Loucy (cell line): ENCODE results near the gene PECR.

ENCODE experiments used
- H2AFZ ChIP-seq: fragments of 200-600 bp; sonication (generic); 2 replicates; pipeline ENCODE4 v1.6.0; 2016; ENCODE audit warnings: antibody characterized with exemption, mild to moderate bottlenecking, low read length, moderate library complexity
- H3F3A ChIP-seq: fragments of 200-600 bp; 2 replicates; pipeline ENCODE4 v1.6.0; 2016; ENCODE audit warnings: antibody characterized with exemption, low read depth, mild to moderate bottlenecking
- H3K27me3 ChIP-seq: fragments of 200-600 bp; sonication (generic); 2 replicates; pipeline ENCODE4 v1.6.1; 2014; ENCODE audit warnings: low read length, mild to moderate bottlenecking; ENCODE audit not compliant: insufficient read depth, poor library complexity, severe bottlenecking
- H3K36me3 ChIP-seq: fragments of 200-600 bp; sonication (generic); 2 replicates; pipeline ENCODE4 v1.6.1; 2016; ENCODE audit warnings: low read length; ENCODE audit not compliant: insufficient read depth
- H3K4me1 ChIP-seq: fragments of 200-600 bp; sonication (generic); 2 replicates; pipeline ENCODE4 v1.5.1; 2014; ENCODE audit warnings: low read length, mild to moderate bottlenecking; ENCODE audit not compliant: insufficient read depth, poor library complexity, severe bottlenecking
- H3K4me2 ChIP-seq: fragments of 200-600 bp; sonication (generic); 2 replicates; pipeline ENCODE4 v1.6.0; 2014; ENCODE audit warnings: antibody characterized with exemption, low read length, low read depth, mild to moderate bottlenecking; ENCODE audit not compliant: poor library complexity, severe bottlenecking
- H3K4me3 ChIP-seq: fragments of 200-600 bp; sonication (generic); 2 replicates; pipeline ENCODE4 v1.5.1; 2014; ENCODE audit warnings: low read length, mild to moderate bottlenecking, mixed read lengths; ENCODE audit not compliant: poor library complexity, severe bottlenecking
- H3K79me2 ChIP-seq: fragments of 200-600 bp; sonication (generic); 2 replicates; pipeline ENCODE4 v1.6.1; 2014; ENCODE audit warnings: low read length; ENCODE audit not compliant: insufficient read depth
- H3K9ac ChIP-seq: fragments of 200-600 bp; sonication (generic); 2 replicates; pipeline ENCODE4 v1.6.0; 2014; ENCODE audit warnings: mild to moderate bottlenecking, low read depth, low read length, moderate library complexity; ENCODE audit not compliant: poor library complexity, severe bottlenecking
- H3K9me2 ChIP-seq: fragments of 200-600 bp; sonication (generic); replicated peaks from 2 replicates; pipeline ENCODE4 v1.6.1; 2016; ENCODE audit warnings: low read depth, low read length, mixed read lengths
- H3K9me3 ChIP-seq: fragments of 200-600 bp; sonication (generic); 2 replicates; pipeline ENCODE4 v1.6.1; 2014; ENCODE audit warnings: mild to moderate bottlenecking, antibody characterized with exemption, low read length, low read depth; ENCODE audit not compliant: insufficient read depth
- H4K20me1 ChIP-seq: fragments of 200-600 bp; sonication (generic); 2 replicates; pipeline ENCODE4 v1.6.0; 2014; ENCODE audit warnings: antibody characterized with exemption, low read length, mild to moderate bottlenecking; ENCODE audit not compliant: insufficient read depth, poor library complexity, severe bottlenecking
- EZH2phosphoT487 ChIP-seq: fragments of 200-600 bp; IDR thresholded peaks from 2 replicates; pipeline ENCODE4 v1.6.1; 2018; ENCODE audit warnings: antibody characterized with exemption, mild to moderate bottlenecking, moderate library complexity, borderline replicate concordance
- TF ChIP-seq, protein P1 (sequence below): fragments of 200-600 bp; sonication (generic); conservative IDR thresholded peaks from 2 replicates; pipeline ENCODE4 v1.5.1; 2014; ENCODE audit warnings: mild to moderate bottlenecking, antibody characterized with exemption, low read length

PECR gene

DNA sequence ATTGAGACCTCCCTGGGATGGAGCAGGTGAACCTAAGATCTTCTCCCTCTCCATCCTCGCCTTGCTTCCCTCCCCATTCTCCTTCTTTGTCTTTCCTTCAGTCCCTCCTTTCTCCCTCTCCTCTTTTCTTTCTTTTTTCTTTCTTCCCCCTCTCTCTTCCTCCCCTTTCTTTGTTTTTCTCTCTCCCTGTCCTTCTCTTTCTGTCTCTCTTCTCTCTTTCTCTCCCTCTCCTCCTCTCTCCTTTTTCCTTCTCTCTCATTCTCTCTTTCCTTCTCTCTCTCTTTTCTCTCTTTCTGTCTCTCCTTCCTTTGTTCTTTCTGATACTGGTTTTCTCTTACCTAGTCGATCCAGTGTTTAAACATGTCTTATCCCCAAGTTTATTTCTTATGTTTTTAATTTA is 78.9 kb downstream of the PECR start:
- H3K9me2 ChIP-seq, result no peaks in the 10 kb centered on the region
- H3K9me3 ChIP-seq, result no peaks in the 10 kb centered on the region
- TF ChIP-seq, protein P1, sequence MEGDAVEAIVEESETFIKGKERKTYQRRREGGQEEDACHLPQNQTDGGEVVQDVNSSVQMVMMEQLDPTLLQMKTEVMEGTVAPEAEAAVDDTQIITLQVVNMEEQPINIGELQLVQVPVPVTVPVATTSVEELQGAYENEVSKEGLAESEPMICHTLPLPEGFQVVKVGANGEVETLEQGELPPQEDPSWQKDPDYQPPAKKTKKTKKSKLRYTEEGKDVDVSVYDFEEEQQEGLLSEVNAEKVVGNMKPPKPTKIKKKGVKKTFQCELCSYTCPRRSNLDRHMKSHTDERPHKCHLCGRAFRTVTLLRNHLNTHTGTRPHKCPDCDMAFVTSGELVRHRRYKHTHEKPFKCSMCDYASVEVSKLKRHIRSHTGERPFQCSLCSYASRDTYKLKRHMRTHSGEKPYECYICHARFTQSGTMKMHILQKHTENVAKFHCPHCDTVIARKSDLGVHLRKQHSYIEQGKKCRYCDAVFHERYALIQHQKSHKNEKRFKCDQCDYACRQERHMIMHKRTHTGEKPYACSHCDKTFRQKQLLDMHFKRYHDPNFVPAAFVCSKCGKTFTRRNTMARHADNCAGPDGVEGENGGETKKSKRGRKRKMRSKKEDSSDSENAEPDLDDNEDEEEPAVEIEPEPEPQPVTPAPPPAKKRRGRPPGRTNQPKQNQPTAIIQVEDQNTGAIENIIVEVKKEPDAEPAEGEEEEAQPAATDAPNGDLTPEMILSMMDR, result no peak
- no peak for TF ChIP-seq EZH2phosphoT487
- H4K20me1 ChIP-seq, result no peaks in the 10 kb centered on the region
- peak overlapping the region; percentile 56 for H3K4me3 ChIP-seq
- H3K9ac ChIP-seq, result peak overlapping the region; percentile 87
- peaks cover 83% of the 10 kb centered on the region for H3K79me2 ChIP-seq
- H3K4me2 ChIP-seq, result peak overlapping the region; percentile 91
- peaks cover 85% of the 10 kb centered on the region for H3K4me1 ChIP-seq
- H3F3A ChIP-seq, result peaks cover 10% of the 10 kb centered on the region
- H3K36me3 ChIP-seq, result no peaks in the 10 kb centered on the region; the same call in 1 of the 2 replicates
- H2AFZ ChIP-seq, result 0 out of 2 replicates have a peak overlapping the region, but pooled peaks have one; percentile 24
- no peaks in the 10 kb centered on the region for H3K27me3 ChIP-seq

DNA sequence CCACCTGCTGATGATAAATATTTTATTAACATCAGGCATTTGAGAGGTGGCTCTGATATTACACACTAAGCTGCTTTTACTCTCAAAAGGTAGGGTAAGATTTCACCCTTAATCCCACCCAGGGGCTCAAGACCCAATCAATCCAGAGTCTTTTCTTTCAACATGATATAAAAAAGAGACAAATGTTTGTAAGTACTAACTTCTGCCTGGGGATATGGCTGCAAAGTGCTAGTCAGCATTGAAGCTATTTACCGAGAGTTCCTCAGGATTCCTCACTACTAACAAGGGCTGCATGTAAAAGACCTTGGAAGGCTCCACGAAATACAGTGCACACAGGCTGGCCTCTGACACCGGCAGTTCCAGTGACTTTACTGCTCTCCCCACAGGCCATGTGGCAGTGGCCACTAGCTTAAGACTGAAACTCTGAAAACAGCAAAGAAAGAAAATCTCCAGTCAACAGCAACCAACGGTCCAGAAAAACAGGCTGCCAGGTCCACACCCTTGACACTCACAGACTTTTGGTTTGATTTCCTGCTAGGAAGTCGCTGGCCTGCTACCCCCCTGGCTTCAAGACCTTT is 79.4 kb downstream of the PECR start:
- H3K9ac ChIP-seq, result peak overlapping the region; percentile 87
- H2AFZ ChIP-seq, result 0 out of 2 replicates have a peak overlapping the region, but pooled peaks have one; percentile 24
- peaks cover 10% of the 10 kb centered on the region for H3F3A ChIP-seq
- H3K36me3 ChIP-seq, result peaks cover 2% of the 10 kb centered on the region; the same call in 1 of the 2 replicates
- H3K9me2 ChIP-seq, result no peaks in the 10 kb centered on the region
- peaks cover 90% of the 10 kb centered on the region for H3K4me1 ChIP-seq
- H3K9me3 ChIP-seq, result no peaks in the 10 kb centered on the region
- peak overlapping the region; percentile 56 for H3K4me3 ChIP-seq
- H3K27me3 ChIP-seq, result no peaks in the 10 kb centered on the region
- no peak for TF ChIP-seq EZH2phosphoT487
- TF ChIP-seq, protein P1, result no peak
- peaks cover 87% of the 10 kb centered on the region for H3K79me2 ChIP-seq
- H3K4me2 ChIP-seq, result peak overlapping the region; percentile 91
- H4K20me1 ChIP-seq, result no peaks in the 10 kb centered on the region

DNA sequence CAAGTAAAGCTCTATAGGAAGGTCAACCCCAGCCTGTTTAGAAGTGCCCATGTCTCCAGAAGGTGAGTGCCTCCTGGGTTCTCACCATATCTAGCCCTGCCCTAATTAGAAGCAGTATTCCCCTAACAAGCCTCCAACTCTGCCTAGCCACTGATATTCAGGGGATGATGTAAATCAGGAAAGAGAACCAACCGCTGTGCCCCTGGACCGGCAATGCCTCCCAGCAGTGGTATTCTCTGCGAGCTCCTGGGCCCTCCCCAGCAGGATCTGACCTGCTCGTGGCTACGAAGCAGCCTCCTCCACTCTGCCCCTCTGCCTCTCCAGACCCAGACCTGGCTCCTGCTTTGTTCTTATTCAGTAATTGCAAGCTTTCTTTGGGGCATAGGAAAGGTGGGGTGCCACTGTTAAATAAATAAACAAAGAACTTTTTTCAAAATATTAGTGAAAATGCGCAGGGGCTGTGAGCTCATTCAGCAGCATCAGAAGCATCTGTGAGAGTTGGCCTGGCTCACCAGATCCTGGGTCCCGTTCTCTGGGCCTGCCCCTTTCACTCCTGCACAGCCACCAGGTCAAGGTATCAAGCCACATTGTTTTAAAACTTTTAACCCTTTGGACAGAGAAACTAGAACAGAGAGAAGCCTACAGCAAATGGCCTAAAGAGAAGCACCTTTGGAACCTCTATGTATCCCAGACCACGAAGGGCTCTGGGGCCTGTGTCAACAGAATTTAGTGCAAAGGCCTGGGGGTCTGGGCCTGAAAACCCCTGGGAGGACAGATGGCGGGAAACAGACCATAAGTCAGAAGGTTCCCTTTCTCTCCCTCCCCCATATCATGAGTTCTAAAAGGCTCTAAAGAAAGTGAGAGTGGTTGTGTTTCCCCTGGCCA is 80.2 kb downstream of the PECR start:
- Histone ChIP-seq H3K9me3 (no peaks in the 10 kb centered on the region), H4K20me1 (no peaks in the 10 kb centered on the region), H3K4me2 (peak overlapping the region; percentile 91), H2AFZ (no peak overlapping the region), H3K9me2 (no peaks in the 10 kb centered on the region), H3K4me1 (peaks cover 86% of the 10 kb centered on the region), H3F3A (peaks cover 5% of the 10 kb centered on the region), H3K79me2 (peaks cover 90% of the 10 kb centered on the region), H3K9ac (peak overlapping the region; percentile 87), H3K4me3 (peak overlapping the region; percentile 56), H3K27me3 (no peaks in the 10 kb centered on the region), H3K36me3 (peaks cover 9% of the 10 kb centered on the region; the same call in 1 of the 2 replicates)
- no peak for TF ChIP-seq EZH2phosphoT487
- TF ChIP-seq, protein P1, result no peak
